ENCODE results near the gene PSMG3. TPM values are rescaled to one million over a fixed set of nuclear protein-coding genes. Genes with fewer than 3 reads are reported as not detected.

PSMG3 gene
- total RNA-seq, 1 donor from 2014 or later: 56.0 TPM

GRCh38 chr7:1566687-1567048 is 3.2 kb downstream of the PSMG3 start:
- H3K9me3 Mint-ChIP-seq: no peaks in the 10 kb centered on the region
- intact Hi-C loops (cut with micrococcal nuclease): no loop called here
- H3K4me1 Mint-ChIP-seq (ENCODE audit: low read depth): peaks cover 14% of the 10 kb centered on the region
- H3K27ac Mint-ChIP-seq: no peak overlapping the region
- no peaks in the 10 kb centered on the region for H3K27me3 Mint-ChIP-seq (ENCODE audit: insufficient read depth)
- peak overlapping the region; percentile 3 for H3K4me3 Mint-ChIP-seq
- peaks cover 21% of the 10 kb centered on the region for H3K36me3 Mint-ChIP-seq (ENCODE audit: low read depth)
- DNase-seq (ENCODE audit: low spot score): no peak

DNA sequence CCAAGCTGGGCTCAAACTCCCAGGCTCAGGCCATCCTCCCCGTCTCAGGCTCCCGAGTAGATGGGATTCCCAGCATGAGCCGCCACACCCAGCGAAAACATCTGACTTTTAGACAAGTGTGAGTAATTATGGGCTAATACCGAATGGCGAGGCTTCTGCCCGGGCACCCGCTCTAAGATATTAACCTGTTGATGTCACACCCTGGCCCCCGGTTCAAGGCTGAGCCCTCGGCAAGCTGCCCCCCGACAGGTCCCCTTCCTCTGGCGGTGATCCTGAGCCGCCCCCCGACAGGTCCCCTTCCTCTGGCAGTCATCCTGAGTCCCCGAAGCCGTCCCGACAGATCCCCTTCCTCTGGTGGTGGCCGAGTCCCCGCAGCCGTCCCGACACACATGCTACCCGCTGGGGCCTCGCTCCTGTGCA is 5.2 kb downstream of the PSMG3 start:
- no peaks in the 10 kb centered on the region for H3K27me3 Mint-ChIP-seq (ENCODE audit: insufficient read depth)
- H3K4me1 Mint-ChIP-seq (ENCODE audit: low read depth): peaks cover 12% of the 10 kb centered on the region
- no peak overlapping the region for H3K27ac Mint-ChIP-seq
- DNase-seq (ENCODE audit: low spot score): no peak
- H3K36me3 Mint-ChIP-seq (ENCODE audit: low read depth): peaks cover 19% of the 10 kb centered on the region
- H3K9me3 Mint-ChIP-seq: no peaks in the 10 kb centered on the region
- intact Hi-C loops (cut with micrococcal nuclease): no loop called here
- H3K4me3 Mint-ChIP-seq: no peak overlapping the region

DNA sequence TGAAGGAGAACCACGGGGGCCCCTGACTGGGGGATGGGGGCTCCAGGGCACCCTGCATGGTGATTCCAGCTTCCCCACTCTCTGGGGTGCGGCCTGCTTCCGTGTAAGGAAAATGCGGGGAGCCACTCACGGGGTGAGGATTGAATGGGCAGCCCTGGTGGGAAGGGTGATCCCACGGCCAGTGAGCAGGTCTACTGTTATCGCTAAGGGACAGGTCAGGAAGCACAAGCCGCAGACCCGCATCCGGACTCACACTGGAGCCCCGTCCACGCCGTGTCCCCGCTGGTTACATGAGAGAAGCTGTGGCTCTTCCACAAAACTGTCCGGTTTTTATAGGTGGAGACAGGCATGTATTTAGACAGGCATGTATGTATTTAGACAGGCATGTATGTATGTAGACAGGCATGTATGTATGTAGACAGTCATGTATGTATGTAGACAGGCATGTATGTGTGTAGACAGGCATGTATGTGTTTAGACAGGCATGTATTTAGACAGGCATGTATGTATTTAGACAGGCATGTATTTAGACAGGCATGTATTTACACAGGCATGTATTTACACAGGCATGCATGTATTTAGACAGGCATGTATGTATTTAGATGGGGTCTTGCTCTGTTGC is 5.7 kb downstream of the PSMG3 start:
- H3K27ac Mint-ChIP-seq: no peak overlapping the region
- H3K4me3 Mint-ChIP-seq: no peak overlapping the region
- peaks cover 19% of the 10 kb centered on the region for H3K36me3 Mint-ChIP-seq (ENCODE audit: low read depth)
- no peaks in the 10 kb centered on the region for H3K9me3 Mint-ChIP-seq
- no peak for DNase-seq (ENCODE audit: low spot score)
- H3K27me3 Mint-ChIP-seq (ENCODE audit: insufficient read depth): no peaks in the 10 kb centered on the region
- H3K4me1 Mint-ChIP-seq (ENCODE audit: low read depth): peaks cover 11% of the 10 kb centered on the region
- intact Hi-C loops (cut with micrococcal nuclease): no loop called here

DNA sequence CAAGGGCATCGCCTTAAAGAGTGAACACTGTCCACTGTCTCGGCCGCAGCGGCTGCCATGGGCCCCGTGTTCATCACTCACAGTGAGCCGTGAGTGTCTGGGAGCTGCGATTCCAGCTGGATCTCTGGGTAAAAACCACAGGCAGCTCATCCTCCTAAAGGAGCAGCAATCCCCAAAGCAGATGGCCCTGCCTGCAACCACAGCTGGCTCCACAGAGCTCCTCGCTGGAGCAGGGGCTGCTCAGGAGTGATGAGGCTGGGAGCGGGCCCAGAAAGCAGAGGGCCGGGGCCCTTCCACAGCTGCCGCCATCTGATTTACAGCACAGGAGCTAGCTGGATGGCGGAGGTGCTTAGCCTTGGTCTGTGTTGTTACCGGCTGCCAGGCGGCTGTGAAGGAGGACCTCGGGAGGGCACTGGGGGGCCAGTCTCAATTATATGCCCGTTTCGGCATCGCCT is 7.2 kb downstream of the PSMG3 start:
- no peaks in the 10 kb centered on the region for H3K27me3 Mint-ChIP-seq (ENCODE audit: insufficient read depth)
- intact Hi-C loops (cut with micrococcal nuclease): no loop called here
- H3K4me3 Mint-ChIP-seq: no peak overlapping the region
- H3K9me3 Mint-ChIP-seq: no peaks in the 10 kb centered on the region
- H3K4me1 Mint-ChIP-seq (ENCODE audit: low read depth): no peaks in the 10 kb centered on the region
- no peak overlapping the region for H3K27ac Mint-ChIP-seq
- no peak for DNase-seq (ENCODE audit: low spot score)
- H3K36me3 Mint-ChIP-seq (ENCODE audit: low read depth): peaks cover 8% of the 10 kb centered on the region

DNA sequence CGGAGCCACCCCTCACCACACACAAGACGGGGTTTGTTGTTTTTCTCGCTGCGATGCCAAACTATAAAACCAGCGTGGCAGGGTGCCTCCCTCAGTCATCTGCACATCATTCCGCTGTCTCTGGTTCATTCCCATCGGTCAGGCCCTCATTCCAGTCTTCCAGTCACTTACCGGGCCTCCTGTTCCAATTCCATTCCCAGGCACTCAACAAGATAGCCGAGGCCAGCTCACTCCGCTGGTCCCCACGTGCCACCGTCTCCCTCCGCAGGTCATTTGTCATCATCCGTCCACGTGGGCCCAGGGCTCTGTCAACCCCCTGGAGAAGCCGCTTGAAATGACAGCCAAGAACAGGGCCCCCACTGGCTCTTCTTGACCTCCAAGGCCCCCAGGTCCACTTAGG is 7.7 kb downstream of the PSMG3 start:
- Mint-ChIP-seq H3K36me3 (ENCODE audit: low read depth) (peaks cover 4% of the 10 kb centered on the region), H3K4me1 (ENCODE audit: low read depth) (no peaks in the 10 kb centered on the region), H3K27ac (no peak overlapping the region), H3K27me3 (ENCODE audit: insufficient read depth) (no peaks in the 10 kb centered on the region), H3K9me3 (no peaks in the 10 kb centered on the region), H3K4me3 (no peak overlapping the region)
- intact Hi-C loops (cut with micrococcal nuclease): no loop called here
- DNase-seq (ENCODE audit: low spot score): no peak

- no peaks in the 10 kb centered on the region for H3K27me3 Mint-ChIP-seq (ENCODE audit: insufficient read depth)
- no peaks in the 10 kb centered on the region for H3K36me3 Mint-ChIP-seq (ENCODE audit: low read depth)
- no peaks in the 10 kb centered on the region for H3K9me3 Mint-ChIP-seq
- no peak overlapping the region for H3K27ac Mint-ChIP-seq
- H3K4me1 Mint-ChIP-seq (ENCODE audit: low read depth): no peaks in the 10 kb centered on the region
- no peak for DNase-seq (ENCODE audit: low spot score)
- intact Hi-C loops (cut with micrococcal nuclease): no loop called here
- H3K4me3 Mint-ChIP-seq: no peak overlapping the region
These were observed 8.5 kb downstream of the PSMG3 start for GRCh38 chr7:1561036-1561940.

DNA sequence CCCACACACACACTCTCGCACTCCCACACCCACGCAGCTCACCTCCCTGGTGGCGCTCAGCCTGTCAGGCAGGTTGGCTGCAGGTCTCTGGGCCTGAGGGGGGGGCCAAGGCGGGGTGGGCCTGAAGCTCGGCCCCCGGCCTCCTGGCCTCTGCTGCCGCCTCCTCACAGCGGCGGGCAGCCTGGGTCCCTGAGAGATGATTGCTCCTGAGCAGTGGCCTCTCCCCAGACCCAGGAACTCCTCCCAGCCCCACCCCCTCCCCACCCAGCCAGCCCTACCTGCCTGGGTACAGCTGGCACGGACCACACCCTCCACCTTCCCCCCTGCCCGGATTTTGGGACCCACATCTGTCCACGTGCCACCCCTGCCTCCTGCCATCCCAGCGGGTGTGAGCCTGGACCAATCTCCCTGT is 9.2 kb downstream of the PSMG3 start:
- Mint-ChIP-seq H3K9me3 (no peaks in the 10 kb centered on the region), H3K27ac (no peak overlapping the region), H3K27me3 (ENCODE audit: insufficient read depth) (no peaks in the 10 kb centered on the region), H3K36me3 (ENCODE audit: low read depth) (no peaks in the 10 kb centered on the region), H3K4me3 (no peak overlapping the region), H3K4me1 (ENCODE audit: low read depth) (no peaks in the 10 kb centered on the region)
- DNase-seq (ENCODE audit: low spot score): no peak
- intact Hi-C loops (cut with micrococcal nuclease): no loop called here

- intact Hi-C loops (cut with micrococcal nuclease): no loop called here
- Mint-ChIP-seq H3K27me3 (ENCODE audit: insufficient read depth) (no peaks in the 10 kb centered on the region), H3K27ac (no peak overlapping the region), H3K9me3 (no peaks in the 10 kb centered on the region), H3K36me3 (ENCODE audit: low read depth) (no peaks in the 10 kb centered on the region), H3K4me1 (ENCODE audit: low read depth) (no peaks in the 10 kb centered on the region), H3K4me3 (no peak overlapping the region)
- no peak for DNase-seq (ENCODE audit: low spot score)
These were observed 9.9 kb downstream of the PSMG3 start for GRCh38 chr7:1559626-1560590.

DNA sequence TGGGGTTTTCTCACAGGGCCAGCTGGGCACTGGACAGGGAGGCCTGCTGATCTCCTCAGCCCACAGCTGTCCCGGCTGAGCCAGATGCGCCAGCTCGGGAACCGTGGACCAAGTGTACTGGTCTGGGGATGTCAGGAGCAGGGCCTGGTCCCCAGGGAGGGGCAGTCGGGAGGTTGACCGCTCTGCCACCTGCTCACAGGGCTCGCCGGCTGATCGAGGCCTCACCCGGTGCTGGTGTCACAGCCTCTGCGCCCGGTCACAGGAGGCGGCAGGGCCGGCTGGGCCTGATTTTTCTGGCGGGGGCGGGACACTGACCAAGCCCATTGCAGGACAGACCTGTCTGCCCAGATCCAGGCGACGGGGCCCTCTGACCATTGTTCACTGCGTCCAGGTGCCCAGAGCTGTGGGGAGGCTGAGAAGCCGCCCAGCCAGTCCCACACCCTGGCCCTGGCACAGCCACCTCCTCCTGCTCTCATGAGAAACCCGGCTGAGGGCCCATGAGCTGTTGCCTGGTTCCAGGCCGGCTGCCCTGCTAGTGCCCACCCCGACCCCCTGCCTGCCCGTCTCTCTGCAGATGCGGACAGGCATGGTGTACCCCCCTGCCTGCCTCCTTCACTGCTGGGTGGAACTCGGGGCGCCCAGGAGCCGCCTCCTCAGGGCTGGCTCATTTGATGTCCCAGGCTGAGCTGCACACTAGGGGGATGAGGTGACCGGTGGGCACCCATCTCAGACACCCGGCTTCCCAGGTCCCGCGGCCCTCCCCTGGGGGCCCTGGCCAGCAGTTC is 10.8 kb downstream of the PSMG3 start:
- Mint-ChIP-seq H3K9me3 (no peaks in the 10 kb centered on the region), H3K4me1 (ENCODE audit: low read depth) (no peaks in the 10 kb centered on the region), H3K27ac (no peak overlapping the region), H3K4me3 (no peak overlapping the region), H3K36me3 (ENCODE audit: low read depth) (no peaks in the 10 kb centered on the region), H3K27me3 (ENCODE audit: insufficient read depth) (no peaks in the 10 kb centered on the region)
- intact Hi-C loops (cut with micrococcal nuclease): no loop called here
- no peak for DNase-seq (ENCODE audit: low spot score)

DNA sequence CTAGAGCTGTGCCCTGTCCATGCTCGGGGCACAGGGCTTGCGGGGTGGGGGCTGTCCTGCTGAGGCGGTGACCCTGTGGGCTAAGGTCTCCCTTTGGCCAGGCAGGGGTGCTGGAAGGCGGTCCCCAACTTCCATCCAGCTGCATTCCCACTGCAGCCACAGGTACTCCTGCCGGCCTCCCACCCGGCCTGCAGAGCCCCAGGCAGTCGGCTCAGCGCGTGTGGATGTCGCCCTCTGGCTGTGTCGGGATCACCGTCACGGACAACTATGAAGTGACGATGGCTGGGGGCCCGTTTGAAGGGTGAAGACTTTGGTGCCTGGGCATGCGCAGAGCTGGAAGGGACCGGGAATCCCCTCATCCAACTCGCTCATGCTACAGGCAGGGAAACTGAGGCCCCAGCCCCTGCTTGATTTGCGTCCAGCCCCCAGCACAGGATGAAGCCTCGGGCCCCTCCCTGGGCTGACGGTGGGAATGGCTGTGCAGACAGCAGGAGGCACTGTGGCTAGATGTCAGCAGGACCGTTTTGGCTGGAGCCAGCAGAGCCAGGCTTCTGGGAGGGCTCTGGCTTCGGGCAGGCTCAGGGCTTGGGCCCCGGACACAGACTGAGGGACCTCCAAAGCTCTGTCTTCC is 11.5 kb downstream of the PSMG3 start:
- no peak overlapping the region for H3K4me3 Mint-ChIP-seq
- H3K27ac Mint-ChIP-seq: no peak overlapping the region
- no peaks in the 10 kb centered on the region for H3K27me3 Mint-ChIP-seq (ENCODE audit: insufficient read depth)
- H3K36me3 Mint-ChIP-seq (ENCODE audit: low read depth): no peaks in the 10 kb centered on the region
- intact Hi-C loops (cut with micrococcal nuclease): no loop called here
- no peaks in the 10 kb centered on the region for H3K9me3 Mint-ChIP-seq
- no peaks in the 10 kb centered on the region for H3K4me1 Mint-ChIP-seq (ENCODE audit: low read depth)
- no peak for DNase-seq (ENCODE audit: low spot score)

GRCh38 chr7:1557771-1558170 is 12.1 kb downstream of the PSMG3 start:
- intact Hi-C loops (cut with micrococcal nuclease): no loop called here
- H3K27ac Mint-ChIP-seq: no peak overlapping the region
- no peak for DNase-seq (ENCODE audit: low spot score)
- H3K27me3 Mint-ChIP-seq (ENCODE audit: insufficient read depth): no peaks in the 10 kb centered on the region
- H3K9me3 Mint-ChIP-seq: no peaks in the 10 kb centered on the region
- H3K4me1 Mint-ChIP-seq (ENCODE audit: low read depth): no peaks in the 10 kb centered on the region
- no peak overlapping the region for H3K4me3 Mint-ChIP-seq
- H3K36me3 Mint-ChIP-seq (ENCODE audit: low read depth): no peaks in the 10 kb centered on the region

DNA sequence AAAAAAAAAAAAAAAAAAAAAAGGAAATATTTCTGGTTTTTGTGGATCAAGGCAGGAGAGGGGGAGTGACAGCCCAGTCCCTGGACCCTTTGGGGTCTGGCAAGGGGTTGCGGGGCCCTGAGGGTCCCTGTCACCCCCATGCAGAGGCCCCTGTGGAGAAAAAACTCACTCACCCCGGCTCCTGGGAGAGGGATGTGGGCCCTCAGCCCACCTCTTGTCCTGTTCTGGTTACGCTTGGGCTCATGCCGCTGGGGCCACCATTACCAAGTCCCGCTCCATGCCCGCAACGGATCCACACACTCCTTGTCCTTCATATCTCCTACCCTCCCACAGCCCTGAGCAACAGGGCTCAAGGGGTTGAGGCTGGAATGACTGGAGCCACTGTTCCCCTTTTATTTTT is 12.8 kb downstream of the PSMG3 start:
- intact Hi-C loops (cut with micrococcal nuclease): no loop called here
- H3K36me3 Mint-ChIP-seq (ENCODE audit: low read depth): no peaks in the 10 kb centered on the region
- no peaks in the 10 kb centered on the region for H3K4me1 Mint-ChIP-seq (ENCODE audit: low read depth)
- H3K4me3 Mint-ChIP-seq: no peak overlapping the region
- no peaks in the 10 kb centered on the region for H3K9me3 Mint-ChIP-seq
- H3K27me3 Mint-ChIP-seq (ENCODE audit: insufficient read depth): no peaks in the 10 kb centered on the region
- DNase-seq (ENCODE audit: low spot score): no peak
- H3K27ac Mint-ChIP-seq: no peak overlapping the region

Data from activated T-helper 1 cell treated with anti-CD3 and anti-CD28 coated beads, Interleukin-12 subunit alpha, Interleukin-12 subunit beta, Interleukin-2, Interleukin-4 antibody, amounts not matched to agents 30 ng/mL and 10 ng/mL and 1 ng/mL, durations not matched to agents 14 hours and 24 hours and 36 hours (primary cell).